DOHH2 (cell line): ENCODE results near the gene RPL36.

Source experiments
- H3F3A ChIP-seq: fragments of 200-600 bp; sonication (generic), shearing (Covaris generic); 2 replicates; pipeline ENCODE4 v1.6.0; 2016; ENCODE audit warnings: antibody characterized with exemption, mild to moderate bottlenecking; ENCODE audit not compliant: control insufficient read depth, insufficient read depth
- H3K27ac ChIP-seq: fragments of 200-600 bp; sonication (generic); 2 replicates; pipeline ENCODE4 v1.5.1; 2014; ENCODE audit warnings: low read depth, mild to moderate bottlenecking, low read length, moderate library complexity
- H3K27me3 ChIP-seq: fragments of 200-600 bp; sonication (generic); 2 replicates; pipeline ENCODE4 v1.6.1; 2014; ENCODE audit warnings: mild to moderate bottlenecking, low read length, mixed read lengths; ENCODE audit not compliant: control insufficient read depth
- H3K36me3 ChIP-seq: fragments of 200-600 bp; sonication (generic); 2 replicates; pipeline ENCODE4 v1.6.1; 2014; ENCODE audit warnings: mild to moderate bottlenecking, low read length, moderate library complexity, mixed read lengths; ENCODE audit not compliant: control insufficient read depth
- H3K4me1 ChIP-seq: fragments of 200-600 bp; sonication (generic); 2 replicates; pipeline ENCODE4 v1.6.1; 2014; ENCODE audit warnings: mild to moderate bottlenecking, low read length, mixed read lengths; ENCODE audit not compliant: control insufficient read depth
- H3K4me2 ChIP-seq: fragments of 200-600 bp; sonication (generic); 2 replicates; pipeline ENCODE4 v1.6.0; 2014; ENCODE audit warnings: mild to moderate bottlenecking, low read length, moderate library complexity
- H3K4me3 ChIP-seq: fragments of 200-600 bp; sonication (generic); 2 replicates; pipeline ENCODE4 v1.5.1; 2014; ENCODE audit warnings: mild to moderate bottlenecking, low read length, mixed read lengths
- H3K79me2 ChIP-seq: fragments of 200-600 bp; sonication (generic); 2 replicates; pipeline ENCODE4 v1.6.1; 2014; ENCODE audit warnings: mild to moderate bottlenecking, low read length, mixed read lengths; ENCODE audit not compliant: control insufficient read depth
- H3K9me2 ChIP-seq: fragments of 200-600 bp; sonication (generic); replicated peaks from 2 replicates; pipeline ENCODE4 v1.6.1; 2014; ENCODE audit warnings: mild to moderate bottlenecking, low read length, mixed read lengths; ENCODE audit not compliant: control insufficient read depth
- H3K9me3 ChIP-seq: fragments of 200-600 bp; sonication (generic); 2 replicates; pipeline ENCODE4 v1.6.1; 2014; ENCODE audit warnings: antibody characterized with exemption, low read length, mixed read lengths; ENCODE audit not compliant: control insufficient read depth, insufficient read depth
- H4K20me1 ChIP-seq: fragments of 200-600 bp; sonication (generic); 2 replicates; pipeline ENCODE4 v1.6.0; 2014; ENCODE audit warnings: low read depth, mild to moderate bottlenecking, antibody characterized with exemption, low read length, moderate library complexity; ENCODE audit not compliant: control insufficient read depth, insufficient read depth
- CTCF ChIP-seq: fragments of 200-600 bp; sonication (generic); IDR thresholded peaks from one replicate; pipeline ENCODE4 v1.5.1; 2014; ENCODE audit warnings: antibody characterized with exemption, mild to moderate bottlenecking, low read depth, low read length; ENCODE audit not compliant: poor library complexity, severe bottlenecking
- EZH2phosphoT487 ChIP-seq: fragments of 200-600 bp; sonication (generic); IDR thresholded peaks from 2 replicates; pipeline ENCODE4 v1.6.1; 2017; ENCODE audit warnings: borderline replicate concordance, mild to moderate bottlenecking, antibody characterized with exemption, low read length, moderate library complexity, mixed read lengths

RPL36 gene

DNA sequence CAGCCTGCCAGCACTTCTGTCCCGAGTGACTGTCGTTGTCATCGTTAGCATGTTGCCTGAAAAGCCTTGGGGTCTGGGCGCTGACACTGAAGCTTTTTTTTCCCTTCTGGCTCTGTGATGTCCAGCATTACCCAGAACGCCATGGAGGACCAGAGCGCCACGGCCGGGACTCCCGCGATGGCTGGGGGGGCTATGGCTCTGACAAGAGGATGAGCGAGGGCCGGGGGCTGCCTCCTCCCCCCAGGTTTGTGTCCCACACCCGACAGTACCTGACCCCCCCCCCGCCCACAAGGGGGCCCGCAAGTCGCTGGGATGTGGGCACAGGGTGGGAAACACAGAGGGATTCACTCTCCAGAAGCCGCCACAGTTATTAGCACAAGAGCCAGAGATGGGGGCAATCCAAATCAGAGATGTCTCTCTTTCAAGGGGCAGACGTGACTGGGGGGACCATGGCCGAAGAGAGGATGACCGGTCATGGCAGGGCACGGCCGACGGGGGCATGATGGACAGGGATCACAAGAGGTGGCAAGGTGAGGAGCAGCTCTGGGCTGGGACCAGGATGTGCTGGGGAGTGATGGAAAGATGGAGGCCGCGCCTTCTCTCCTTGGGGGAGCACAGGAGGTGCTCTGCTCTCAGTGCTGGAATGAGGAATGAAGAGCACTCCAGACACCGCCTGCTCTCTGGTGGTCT is 23.0 kb upstream of the RPL36 start:
- H3K4me3 ChIP-seq = no peak overlapping the region
- no peak for TF ChIP-seq CTCF
- TF ChIP-seq EZH2phosphoT487 = no peak

DNA sequence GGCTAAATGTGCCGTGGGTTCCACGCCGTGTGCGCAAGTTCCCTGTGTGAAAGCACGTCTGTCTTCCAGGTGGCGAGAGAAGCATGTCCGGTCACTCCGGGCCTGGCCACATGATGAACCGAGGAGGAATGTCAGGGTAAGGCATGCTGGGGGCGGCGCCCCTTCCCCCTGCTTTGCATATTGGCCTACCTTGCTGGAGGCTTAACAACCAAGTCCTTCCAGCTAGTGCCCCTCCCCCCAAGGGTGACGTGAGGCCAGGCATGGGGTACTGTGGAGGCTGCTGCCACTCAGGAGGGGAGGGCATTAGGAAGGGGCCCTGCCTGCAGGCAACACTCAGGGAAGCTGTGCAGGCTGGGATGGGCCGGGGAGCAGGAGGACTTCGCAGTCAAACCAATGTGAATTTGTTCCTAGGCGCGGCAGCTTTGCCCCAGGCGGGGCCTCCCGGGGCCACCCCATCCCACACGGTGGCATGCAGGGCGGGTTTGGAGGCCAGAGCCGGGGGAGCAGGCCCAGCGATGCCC is 22.3 kb upstream of the RPL36 start:
- Histone ChIP-seq H3F3A (no peaks in the 10 kb centered on the region), H3K4me2 (no peak overlapping the region), H3K36me3 (peaks cover 84% of the 10 kb centered on the region), H3K27me3 (no peaks in the 10 kb centered on the region), H3K4me1 (no peaks in the 10 kb centered on the region), H3K27ac (no peak overlapping the region), H3K9me3 (no peaks in the 10 kb centered on the region), H3K9me2 (no peaks in the 10 kb centered on the region), H3K79me2 (peaks cover 2% of the 10 kb centered on the region; the same call in 1 of the 2 replicates), H4K20me1 (0 out of 2 replicates have a peak, but pooled peaks cover 8% of the 10 kb centered on the region), H3K4me3 (no peak overlapping the region)
- TF ChIP-seq EZH2phosphoT487 = no peak
- TF ChIP-seq CTCF = no peak

More for the DNA sequence above, 23.0 kb upstream of the RPL36 start:
- Histone ChIP-seq H3K79me2 (peaks cover 2% of the 10 kb centered on the region; the same call in 1 of the 2 replicates), H3K36me3 (peaks cover 88% of the 10 kb centered on the region), H4K20me1 (0 out of 2 replicates have a peak, but pooled peaks cover 8% of the 10 kb centered on the region), H3K4me1 (no peaks in the 10 kb centered on the region), H3K27ac (no peak overlapping the region), H3K4me2 (no peak overlapping the region), H3K9me2 (no peaks in the 10 kb centered on the region), H3F3A (no peaks in the 10 kb centered on the region), H3K27me3 (no peaks in the 10 kb centered on the region), H3K9me3 (no peaks in the 10 kb centered on the region)

- H4K20me1 ChIP-seq = 0 out of 2 replicates have a peak, but pooled peaks cover 1% of the 10 kb centered on the region
- no peaks in the 10 kb centered on the region for H3K9me2 ChIP-seq
- peaks cover 74% of the 10 kb centered on the region for H3K36me3 ChIP-seq
- no peak overlapping the region for H3K27ac ChIP-seq
- no peak for TF ChIP-seq EZH2phosphoT487
- TF ChIP-seq CTCF = no peak
- H3K79me2 ChIP-seq = no peaks in the 10 kb centered on the region
- no peaks in the 10 kb centered on the region for H3F3A ChIP-seq
- no peaks in the 10 kb centered on the region for H3K27me3 ChIP-seq
- no peak overlapping the region for H3K4me2 ChIP-seq
- H3K4me3 ChIP-seq = no peak overlapping the region
- H3K9me3 ChIP-seq = no peaks in the 10 kb centered on the region
- no peaks in the 10 kb centered on the region for H3K4me1 ChIP-seq
These were observed 20.9 kb upstream of the RPL36 start for GRCh38 chr19:5669212-5669611.
